ENCODE data around the gene HES1.

- TF ChIP-seq CTCF (conservative IDR thresholded peaks at IDR 0.05 in 1 of 2, IDR thresholded peaks at IDR 0.05 in 1 of 2; ENCODE audit: extremely low read depth in 1 of 2, insufficient read depth in 1 of 2, low read depth in 1 of 2, low read length in 2 of 2): no peak
- no peak for TF ChIP-seq EZH2 (IDR thresholded peaks at IDR 0.05; ENCODE audit: borderline replicate concordance, low read length)
Measured at GRCh38 chr3:194095902-194096301, 40.0 kb upstream of the HES1 start.
